NCI-H69 (cell line): Measurements from ENCODE around the gene PEMT.

ENCODE experiments used
- DNase-seq: peaks from one replicate; lab custom pipeline; 2025; lab: John Stamatoyannopoulos, UW

Gene PEMT

GRCh38 chr17:17570798-17571716, 20.5 kb downstream of the PEMT start:
- DNase-seq = peak; percentile 29

GRCh38 chr17:17570140-17570797, 21.2 kb downstream of the PEMT start:
- peak; percentile 44 for DNase-seq

DNA sequence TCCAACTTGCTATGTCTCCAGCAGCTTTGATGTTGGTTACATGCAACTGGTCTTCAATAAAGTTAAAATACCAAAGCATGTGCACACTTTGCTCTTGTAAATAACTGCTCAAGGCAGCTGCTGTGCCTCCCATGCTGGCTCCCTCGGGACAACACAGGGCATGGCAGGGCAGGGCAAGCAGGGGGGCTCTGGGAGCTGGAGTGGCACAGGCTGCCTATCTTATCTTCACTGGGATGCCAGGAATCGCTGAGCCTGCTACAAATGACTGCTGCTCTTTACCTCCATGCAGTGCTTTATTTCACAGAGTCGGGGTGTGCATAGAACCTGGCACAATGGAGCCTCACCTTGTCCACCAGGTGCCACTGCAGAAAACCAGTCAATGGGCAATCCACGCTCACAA, 21.8 kb downstream of the PEMT start:
- no peak for DNase-seq

DNA sequence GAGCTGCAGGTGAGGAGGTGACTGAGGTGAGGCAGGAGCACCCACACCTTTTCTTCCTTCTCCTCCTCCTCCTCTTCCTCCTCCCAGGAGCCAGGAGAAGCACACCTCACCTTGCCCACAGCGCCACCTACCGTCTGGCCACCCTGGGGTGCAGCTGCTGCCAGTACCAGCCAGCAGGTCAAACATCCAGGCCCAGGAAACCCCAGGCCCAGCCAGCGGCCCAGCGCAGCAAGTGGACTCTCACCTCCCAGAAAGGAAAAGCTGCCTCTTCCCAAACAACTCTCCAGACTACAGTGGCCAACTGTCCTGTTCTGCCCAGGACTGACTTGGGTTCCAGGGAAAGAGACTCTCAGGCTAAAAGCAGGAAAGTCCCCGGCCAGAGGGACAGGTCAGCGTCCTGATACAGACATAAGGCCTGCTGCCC, 22.7 kb downstream of the PEMT start:
- peak; percentile 64 for DNase-seq

GRCh38 chr17:17567631-17568030, 23.9 kb downstream of the PEMT start:
- DNase-seq = peak; percentile 8

GRCh38 chr17:17566896-17567513, 24.5 kb downstream of the PEMT start:
- peak; percentile 20 for DNase-seq

DNA sequence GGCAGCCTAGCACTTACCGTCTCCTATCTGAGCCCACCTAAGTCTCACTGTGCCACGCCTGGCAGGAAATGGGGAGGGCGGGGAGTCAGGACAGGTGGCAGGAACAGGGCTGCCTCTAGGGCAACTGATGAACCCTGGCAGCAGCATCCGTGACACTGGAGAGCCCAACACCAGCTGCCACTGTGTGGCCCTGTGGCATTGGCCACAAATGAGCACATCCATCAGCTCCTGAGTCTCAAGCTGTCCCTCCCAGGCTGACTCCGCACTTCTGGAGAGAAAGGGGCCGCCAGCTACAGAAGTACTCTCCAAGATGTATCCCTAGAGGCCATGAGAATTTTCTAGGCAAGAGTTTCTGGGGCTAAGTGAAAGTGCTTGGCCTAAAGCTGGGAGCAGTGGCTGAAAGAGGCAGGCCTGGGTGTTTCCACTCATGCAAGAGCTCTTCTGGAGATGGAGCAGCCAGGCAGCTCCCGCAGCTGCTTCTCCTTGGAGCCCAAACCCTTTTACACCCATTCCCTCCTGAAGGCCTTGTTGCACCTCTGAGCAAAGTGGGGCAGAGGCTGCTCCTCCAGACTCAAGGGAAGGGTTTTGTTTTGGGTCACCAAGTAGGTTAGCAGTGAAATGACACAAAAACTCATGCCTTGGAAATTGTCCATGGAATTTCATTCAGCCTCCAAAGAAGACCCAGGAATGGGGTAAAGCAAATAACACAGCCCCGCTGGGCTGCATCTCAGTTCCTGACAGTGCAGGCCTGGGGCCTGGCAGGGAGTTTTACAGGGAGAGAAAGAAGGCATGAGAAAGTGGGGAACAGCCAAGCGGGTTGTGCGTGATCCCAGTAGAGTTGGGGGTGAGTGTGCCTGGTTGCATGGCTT, 25.8 kb downstream of the PEMT start:
- no peak for DNase-seq

GRCh38 chr17:17564896-17565295, 26.6 kb downstream of the PEMT start:
- no peak for DNase-seq

DNA sequence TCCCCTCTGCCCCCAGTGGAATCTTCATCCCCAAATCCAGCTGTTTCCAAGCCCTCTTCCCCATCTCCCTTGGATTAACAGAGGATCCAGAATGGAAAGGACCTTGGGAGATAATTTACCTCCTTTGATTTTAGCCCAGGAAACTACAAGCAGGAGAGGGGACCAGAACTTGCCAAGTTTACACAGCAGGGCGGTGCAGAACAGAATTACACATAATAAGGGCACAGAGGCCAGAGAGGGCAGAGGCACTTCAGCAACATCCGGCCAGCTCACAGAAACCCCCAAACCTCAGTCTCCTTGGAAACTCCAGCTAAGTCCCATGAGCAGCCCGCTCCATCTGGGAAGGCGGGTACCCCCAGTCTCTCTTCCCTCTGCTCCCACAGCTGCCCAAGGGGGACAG, 27.2 kb downstream of the PEMT start:
- no peak for DNase-seq

- no peak for DNase-seq
Measured at GRCh38 chr17:17563530-17563929, 28.0 kb downstream of the PEMT start.

GRCh38 chr17:17562146-17562511, 29.4 kb downstream of the PEMT start:
- DNase-seq = no peak

DNA sequence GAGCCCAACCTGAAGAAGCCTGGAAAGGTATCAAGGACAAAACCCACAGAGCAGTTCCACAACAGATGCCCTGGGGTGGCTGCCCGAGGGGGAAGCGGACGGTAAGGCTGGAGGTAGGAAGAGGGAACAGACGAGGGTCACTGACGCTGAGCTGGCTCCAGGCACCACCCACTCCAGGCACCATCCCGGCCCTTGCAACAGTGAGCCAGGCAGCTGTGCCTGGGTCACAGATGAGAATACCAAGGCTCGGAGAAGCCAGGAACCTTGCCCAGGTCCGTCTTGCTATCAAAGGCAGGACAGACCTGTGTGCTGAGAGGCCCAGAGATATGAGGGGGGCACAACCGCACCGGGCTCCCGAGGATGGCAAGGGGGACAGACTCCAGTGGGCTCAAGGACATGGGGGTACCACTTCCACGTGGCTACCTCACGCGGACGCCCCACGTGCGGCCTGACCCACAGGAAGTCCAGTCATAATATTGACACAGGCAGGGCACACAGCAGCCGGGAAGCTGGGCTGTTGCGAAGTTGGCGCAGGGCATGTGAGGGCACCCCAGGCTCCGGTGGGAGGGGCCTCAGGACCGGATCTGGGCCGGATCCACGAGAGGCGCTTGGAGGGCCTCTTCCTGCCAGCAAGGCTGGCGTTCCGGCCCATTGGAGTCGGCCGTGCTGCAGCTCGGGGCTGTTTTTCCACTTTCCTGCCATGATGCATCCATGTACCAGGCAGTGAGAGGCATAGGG, 29.9 kb downstream of the PEMT start:
- no peak for DNase-seq

- DNase-seq = no peak
Measured at GRCh38 chr17:17560975-17561374, 30.5 kb downstream of the PEMT start.

DNA sequence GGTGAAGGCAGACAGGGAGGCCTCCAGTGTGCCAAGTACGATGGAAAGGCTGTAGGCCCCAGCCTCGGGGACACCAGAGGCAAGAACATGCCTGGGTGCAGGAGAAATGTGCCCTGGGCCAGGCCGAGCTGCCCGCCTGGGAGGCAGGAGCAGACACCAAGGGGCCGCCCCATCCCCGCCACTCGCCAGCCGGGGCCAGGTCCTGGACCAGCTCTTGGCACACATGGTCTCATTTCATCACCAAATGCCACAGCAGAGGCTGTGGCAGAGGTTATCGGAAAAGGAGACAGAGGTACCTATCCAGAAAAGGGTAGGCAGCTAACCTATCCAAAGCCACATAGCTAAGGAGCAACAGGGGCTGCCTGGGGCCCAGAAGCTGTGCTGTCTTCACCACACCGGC, 31.3 kb downstream of the PEMT start:
- DNase-seq = no peak

DNA sequence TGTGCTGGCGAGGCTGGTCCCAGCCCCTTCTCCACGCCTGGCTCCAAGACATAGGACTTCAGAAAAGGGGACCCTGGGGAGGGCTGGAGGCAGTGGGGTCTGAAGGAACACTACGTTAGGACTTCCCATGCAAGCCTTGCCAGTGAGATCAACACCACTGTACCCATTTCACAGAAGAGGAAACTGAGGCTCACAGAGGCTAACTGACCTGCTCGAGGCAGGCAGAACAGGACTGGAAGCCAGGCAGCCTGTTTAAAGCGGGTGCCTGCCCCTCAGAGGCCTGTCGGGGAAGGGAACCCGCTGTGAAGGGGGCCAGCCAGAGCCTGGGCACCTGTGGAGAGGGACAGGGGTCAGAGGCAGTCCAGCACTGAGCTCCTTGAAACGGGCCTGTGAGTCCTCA, 32.3 kb downstream of the PEMT start:
- no peak for DNase-seq

GRCh38 chr17:17558431-17558830, 33.1 kb downstream of the PEMT start:
- DNase-seq = no peak

DNA sequence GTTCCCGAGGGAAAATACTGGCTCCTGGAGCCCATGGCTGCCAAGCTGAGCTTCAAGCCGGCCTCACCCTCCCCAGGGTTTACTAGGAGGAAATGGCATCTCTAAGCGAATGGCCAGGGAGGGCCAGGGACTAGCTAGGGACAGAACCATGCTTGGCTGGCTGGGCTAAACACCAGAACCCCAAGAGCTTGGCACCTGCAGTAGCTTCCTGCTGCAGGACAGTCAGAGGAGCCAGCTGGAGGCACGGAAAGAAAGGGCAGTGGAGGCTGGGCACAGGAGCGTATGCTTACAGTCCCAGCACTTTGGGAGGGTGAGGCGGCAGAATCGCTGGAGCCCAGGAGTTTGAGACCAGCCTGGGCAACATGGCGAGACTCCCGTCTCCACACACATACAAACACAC, 33.7 kb downstream of the PEMT start:
- no peak for DNase-seq

DNA sequence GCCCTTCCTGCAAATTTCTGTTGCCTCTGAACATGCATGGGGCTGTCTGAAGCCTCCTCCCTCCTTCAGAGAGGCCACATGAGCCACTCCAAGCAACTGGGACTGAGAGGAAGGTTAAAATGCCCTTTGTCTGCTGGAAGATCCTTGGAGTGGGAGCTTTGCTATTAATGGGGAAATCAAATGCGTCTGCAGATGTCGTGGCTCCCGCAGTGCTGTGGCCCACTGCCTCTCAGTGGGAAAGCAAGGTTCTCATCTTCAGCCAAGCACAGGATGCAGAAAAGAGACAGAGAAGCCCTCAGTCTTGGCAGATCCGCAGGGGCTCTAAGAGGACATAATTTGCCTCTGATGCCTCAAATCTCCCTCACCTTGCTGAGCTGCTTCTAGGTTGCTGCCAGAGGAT, 34.8 kb downstream of the PEMT start:
- no peak for DNase-seq

DNA sequence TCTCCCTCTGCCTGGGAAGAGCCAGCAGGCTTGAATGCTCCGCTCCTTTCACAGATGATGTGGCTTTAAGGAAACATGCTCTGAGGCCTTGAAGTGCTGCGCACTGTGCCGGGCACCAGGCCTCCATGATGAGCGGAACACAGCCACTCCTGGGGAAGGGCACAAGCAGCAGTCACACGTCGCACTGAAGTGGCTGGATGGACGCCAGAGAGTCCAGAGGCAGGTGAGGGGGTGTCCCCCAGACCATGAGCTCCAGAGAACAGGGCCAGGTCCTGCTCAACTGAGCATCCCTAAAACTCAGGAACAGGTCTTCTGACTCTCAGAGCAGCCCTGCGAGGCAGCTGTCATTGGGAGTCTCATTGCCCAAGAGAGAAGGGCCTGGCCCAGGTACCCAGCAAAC, 35.6 kb downstream of the PEMT start:
- DNase-seq = no peak

- no peak for DNase-seq
Measured at GRCh38 chr17:17555151-17555550, 36.4 kb downstream of the PEMT start.

- DNase-seq = no peak
Measured at GRCh38 chr17:17554266-17554665, 37.2 kb downstream of the PEMT start.
